ENCODE measurements around the gene SLC27A3. TPM values are rescaled to one million over a fixed set of nuclear protein-coding genes. Genes with fewer than 3 reads are reported as not detected.
A peak's percentile ranks its signal among the peaks of the same experiment; 100 is the strongest.

SLC27A3 gene
- total RNA-seq, 3 donors from 2014 or later (not counting 1 experiment from before 2014, with no cell fraction given): 65.3 to 107 (median 89.8) TPM

- peaks cover 18 to 23% of the 10 kb centered on the region in 2 donors for H3K4me1 Mint-ChIP-seq
- Histone ChIP-seq H3K27me3 (ENCODE audit: control insufficient read depth, insufficient read depth, low read length) (no peaks in the 10 kb centered on the region), H3K9me3 (ENCODE audit: control insufficient read depth, insufficient read depth, low read length) (no peaks in the 10 kb centered on the region), H3K27ac (ENCODE audit: low read length) (no peak overlapping the region), H3K4me1 (ENCODE audit: control insufficient read depth, insufficient read depth, low read length) (peaks cover 31% of the 10 kb centered on the region), H3K36me3 (ENCODE audit: control insufficient read depth, insufficient read depth, low read length) (peaks cover 29% of the 10 kb centered on the region), H3K4me3 (ENCODE audit: low read length) (no peak overlapping the region)
- no peak overlapping the region for H3K4me3 Mint-ChIP-seq
- intact Hi-C loops (cut with micrococcal nuclease): loop anchor here (10.0 kb wide), 1 partner anchor 96 kb away; the partner anchor contains the start of genes ILF2 and NPR1
- no CpG with 5 or more reads among the region's 2 CpGs for WGBS (ENCODE audit: insufficient coverage)
- no peak overlapping the region for H3K27ac Mint-ChIP-seq
- no peaks in the 10 kb centered on the region for H3K27me3 Mint-ChIP-seq (ENCODE audit: low read depth in 2 of 2)
- DNase-seq: no peak
- ATAC-seq: no peak
- H3K9me3 Mint-ChIP-seq: no peaks in the 10 kb centered on the region
- TF ChIP-seq, protein P1, sequence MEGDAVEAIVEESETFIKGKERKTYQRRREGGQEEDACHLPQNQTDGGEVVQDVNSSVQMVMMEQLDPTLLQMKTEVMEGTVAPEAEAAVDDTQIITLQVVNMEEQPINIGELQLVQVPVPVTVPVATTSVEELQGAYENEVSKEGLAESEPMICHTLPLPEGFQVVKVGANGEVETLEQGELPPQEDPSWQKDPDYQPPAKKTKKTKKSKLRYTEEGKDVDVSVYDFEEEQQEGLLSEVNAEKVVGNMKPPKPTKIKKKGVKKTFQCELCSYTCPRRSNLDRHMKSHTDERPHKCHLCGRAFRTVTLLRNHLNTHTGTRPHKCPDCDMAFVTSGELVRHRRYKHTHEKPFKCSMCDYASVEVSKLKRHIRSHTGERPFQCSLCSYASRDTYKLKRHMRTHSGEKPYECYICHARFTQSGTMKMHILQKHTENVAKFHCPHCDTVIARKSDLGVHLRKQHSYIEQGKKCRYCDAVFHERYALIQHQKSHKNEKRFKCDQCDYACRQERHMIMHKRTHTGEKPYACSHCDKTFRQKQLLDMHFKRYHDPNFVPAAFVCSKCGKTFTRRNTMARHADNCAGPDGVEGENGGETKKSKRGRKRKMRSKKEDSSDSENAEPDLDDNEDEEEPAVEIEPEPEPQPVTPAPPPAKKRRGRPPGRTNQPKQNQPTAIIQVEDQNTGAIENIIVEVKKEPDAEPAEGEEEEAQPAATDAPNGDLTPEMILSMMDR (IDR thresholded peaks at IDR 0.05): no peak
- peaks cover 9% of the 10 kb centered on the region for H3K36me3 Mint-ChIP-seq
Observed at GRCh38 chr1:153771261-153771660, 3.9 kb upstream of the SLC27A3 start.

DNA sequence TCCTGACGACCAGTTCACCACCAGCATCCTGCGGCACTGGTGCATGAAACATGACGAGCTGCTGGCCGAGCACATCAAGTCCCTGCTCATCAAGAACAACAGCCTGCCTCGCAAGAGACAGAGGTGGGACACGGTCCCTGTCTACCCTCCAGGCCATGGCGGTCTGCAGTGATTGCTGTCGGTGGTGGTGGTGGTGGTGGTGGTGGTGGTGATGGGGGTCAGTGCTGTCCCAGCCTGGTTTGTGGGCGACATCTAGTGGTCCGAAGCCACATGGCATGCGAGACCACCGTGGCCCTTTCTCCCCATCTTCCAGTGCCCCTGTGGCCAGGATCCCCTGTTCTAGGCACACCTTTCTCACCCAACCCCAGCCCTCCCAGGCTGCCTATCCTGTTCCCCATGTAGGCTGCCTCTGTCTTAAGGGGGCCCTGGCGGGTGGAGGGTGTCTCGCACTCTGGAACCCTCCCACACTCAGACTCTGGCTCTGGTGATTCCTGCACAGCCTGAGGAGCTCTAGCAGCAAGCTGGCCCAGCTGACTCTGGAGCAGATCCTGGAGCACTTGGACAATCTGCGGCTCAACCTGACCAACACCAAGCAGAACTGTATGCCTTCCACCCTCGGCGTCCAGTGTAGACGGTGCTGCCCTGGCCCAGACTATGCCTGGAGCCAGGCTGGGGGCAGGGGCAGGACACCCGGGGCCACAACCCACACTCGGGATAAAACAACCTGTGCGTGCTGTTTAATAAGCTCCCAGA, 3.2 kb upstream of the SLC27A3 start:
- Mint-ChIP-seq H3K27ac (no peak overlapping the region), H3K4me1 (peaks cover 24 to 31% of the 10 kb centered on the region in 2 donors), H3K4me3 (no peak overlapping the region), H3K27me3 (ENCODE audit: low read depth in 2 of 2) (no peaks in the 10 kb centered on the region), H3K9me3 (no peaks in the 10 kb centered on the region), H3K36me3 (peaks cover 9% of the 10 kb centered on the region)
- Histone ChIP-seq H3K4me3 (ENCODE audit: low read length) (no peak overlapping the region), H3K9me3 (ENCODE audit: control insufficient read depth, insufficient read depth, low read length) (no peaks in the 10 kb centered on the region), H3K4me1 (ENCODE audit: control insufficient read depth, insufficient read depth, low read length) (peaks cover 39% of the 10 kb centered on the region), H3K27ac (ENCODE audit: low read length) (no peak overlapping the region), H3K27me3 (ENCODE audit: control insufficient read depth, insufficient read depth, low read length) (no peaks in the 10 kb centered on the region), H3K36me3 (ENCODE audit: control insufficient read depth, insufficient read depth, low read length) (peaks cover 29% of the 10 kb centered on the region)
- ATAC-seq (no peak), DNase-seq (no peak)
- 90% methylated on average over 21 of the region's 21 CpGs for WGBS (ENCODE audit: insufficient coverage)
- TF ChIP-seq, protein P1 (IDR thresholded peaks at IDR 0.05): no peak
- intact Hi-C loops (cut with micrococcal nuclease): loop anchor here (10.0 kb wide), 1 partner anchor 97 kb away; the partner anchor contains the start of genes ILF2 and NPR1

GRCh38 chr1:153773096-153773921, 1.9 kb upstream of the SLC27A3 start:
- Mint-ChIP-seq H3K4me3 (peak overlapping the region; percentile 91), H3K27ac (peak overlapping the region; percentile 92), H3K4me1 (peaks cover 35 to 44% of the 10 kb centered on the region in 2 donors), H3K27me3 (ENCODE audit: low read depth in 2 of 2) (no peaks in the 10 kb centered on the region), H3K9me3 (no peaks in the 10 kb centered on the region), H3K36me3 (peaks cover 4% of the 10 kb centered on the region)
- peaks cover 20% of the 10 kb centered on the region for H3K36me3 ChIP-seq (ENCODE audit: control insufficient read depth, insufficient read depth, low read length)
- 52% methylated on average over 12 of the region's 12 CpGs for WGBS (ENCODE audit: insufficient coverage)
- intact Hi-C loops (cut with micrococcal nuclease): loop anchor here (10.0 kb wide), 1 partner anchor 99 kb away; the partner anchor contains the start of genes ILF2 and NPR1
- H3K9me3 ChIP-seq (ENCODE audit: control insufficient read depth, insufficient read depth, low read length): no peaks in the 10 kb centered on the region
- no peak overlapping the region for H3K4me3 ChIP-seq (ENCODE audit: low read length)
- TF ChIP-seq, protein P1 (IDR thresholded peaks at IDR 0.05): no peak
- peaks cover 51% of the 10 kb centered on the region for H3K4me1 ChIP-seq (ENCODE audit: control insufficient read depth, insufficient read depth, low read length)
- DNase-seq (peak in 1 of 2 donors; percentile 27), ATAC-seq (no peak)
- H3K27me3 ChIP-seq (ENCODE audit: control insufficient read depth, insufficient read depth, low read length): no peaks in the 10 kb centered on the region
- H3K27ac ChIP-seq (ENCODE audit: low read length): peak overlapping the region; percentile 89

Measured in natural killer cell (primary cell).